WTC11 (cell line): Measurements from ENCODE around the gene IL17RC.
"Not testable (repeated sequence)": the region's sequence is repeated elsewhere in the genome, so short reads cannot be mapped to it uniquely, and the experiment has no call there.

Experiments
- ATF2 ChIP-seq: sonication (generic); formaldehyde crosslinking; IDR thresholded peaks from 2 replicates; pipeline ENCODE4 v1.8.1; 2022; ENCODE audit warnings: low read depth, missing genetic modification reagents, borderline replicate concordance
- CTCF ChIP-seq: fragments of 200-600 bp; IDR thresholded peaks from 2 replicates; pipeline ENCODE4 v1.8.0; 2022; ENCODE audit warnings: antibody characterized with exemption
- ESRRA ChIP-seq: sonication (generic); formaldehyde crosslinking; IDR thresholded peaks from 2 replicates; pipeline ENCODE4 v1.8.1; 2022; ENCODE audit warnings: mild to moderate bottlenecking, missing genetic modification reagents, borderline replicate concordance
- IRF1 ChIP-seq: sonication (generic); formaldehyde crosslinking; IDR thresholded peaks from 2 replicates; pipeline ENCODE4 v1.8.0; 2023; ENCODE audit warnings: missing genetic modification reagents
- JUN ChIP-seq: sonication (generic); formaldehyde crosslinking; IDR thresholded peaks from 2 replicates; pipeline ENCODE4 v1.8.0; 2023; ENCODE audit warnings: mild to moderate bottlenecking, missing genetic modification reagents
- NFYB ChIP-seq: sonication (generic); formaldehyde crosslinking; conservative IDR thresholded peaks from 2 replicates; pipeline ENCODE4 v1.8.0; 2022; ENCODE audit warnings: low read depth, missing genetic modification reagents
- SMAD3 ChIP-seq: sonication (generic); formaldehyde crosslinking; IDR thresholded peaks from 2 replicates; pipeline ENCODE4 v1.8.0; 2022; ENCODE audit warnings: missing genetic modification reagents, mild to moderate bottlenecking, borderline replicate concordance
- TCF7 ChIP-seq: sonication (generic); formaldehyde crosslinking; IDR thresholded peaks from 2 replicates; pipeline ENCODE4 v1.8.0; 2022; ENCODE audit warnings: mild to moderate bottlenecking, low read depth, missing genetic modification reagents, moderate library complexity
- TEAD1 ChIP-seq: sonication (generic); formaldehyde crosslinking; IDR thresholded peaks from 2 replicates; pipeline ENCODE4 v1.8.0; 2022; ENCODE audit warnings: mild to moderate bottlenecking, missing genetic modification reagents
- TEAD4 ChIP-seq: sonication (generic); formaldehyde crosslinking; IDR thresholded peaks from 2 replicates; pipeline ENCODE4 v1.8.0; 2022; ENCODE audit warnings: mild to moderate bottlenecking, missing genetic modification reagents

DNA sequence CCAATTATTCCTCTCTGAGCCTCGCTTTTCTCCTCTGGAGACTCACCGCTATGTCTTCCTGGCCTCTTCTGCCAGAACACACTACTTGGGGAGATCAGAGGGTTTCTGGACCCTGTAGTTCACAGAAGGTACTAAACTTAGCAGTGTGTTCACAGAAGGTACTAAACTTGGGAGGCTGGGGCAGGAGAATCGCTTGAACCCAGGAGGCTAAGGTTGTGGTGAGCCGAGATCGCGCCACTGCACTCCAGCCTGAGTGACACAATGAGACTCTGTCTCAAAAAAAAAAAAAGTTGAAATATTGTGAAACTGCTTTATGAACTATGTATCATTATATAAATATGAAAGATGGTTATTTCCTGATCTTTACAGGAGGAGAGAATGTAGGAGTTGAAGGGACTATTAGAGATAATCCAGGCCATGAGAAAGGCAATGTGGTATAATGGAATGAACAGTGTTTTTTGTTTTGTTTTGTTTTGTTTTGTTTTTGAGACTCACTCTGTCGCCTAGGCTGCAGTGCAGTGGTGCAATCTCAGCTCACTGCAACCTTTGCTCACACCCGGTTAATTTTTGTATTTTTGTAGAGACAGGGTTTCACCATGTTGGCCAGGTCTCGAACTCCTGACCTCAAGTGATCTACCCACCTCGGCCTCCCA, 20.0 kb upstream of the IL17RC start:
- TF ChIP-seq CTCF; TEAD4 (CRISPR knock-in tag); JUN; ATF2 (CRISPR knock-in tag); ESRRA (CRISPR knock-in tag); SMAD3; IRF1 (CRISPR knock-in tag); TEAD1; NFYB (CRISPR knock-in tag); TCF7 (CRISPR knock-in tag): not testable (repeated sequence)
